ENCODE results near the gene WWC2. TPM values are rescaled to one million over a fixed set of nuclear protein-coding genes. Genes with fewer than 3 reads are reported as not detected.

Gene WWC2
- total RNA-seq, 1 experiment from 2014 or later = 27.7 TPM

DNA sequence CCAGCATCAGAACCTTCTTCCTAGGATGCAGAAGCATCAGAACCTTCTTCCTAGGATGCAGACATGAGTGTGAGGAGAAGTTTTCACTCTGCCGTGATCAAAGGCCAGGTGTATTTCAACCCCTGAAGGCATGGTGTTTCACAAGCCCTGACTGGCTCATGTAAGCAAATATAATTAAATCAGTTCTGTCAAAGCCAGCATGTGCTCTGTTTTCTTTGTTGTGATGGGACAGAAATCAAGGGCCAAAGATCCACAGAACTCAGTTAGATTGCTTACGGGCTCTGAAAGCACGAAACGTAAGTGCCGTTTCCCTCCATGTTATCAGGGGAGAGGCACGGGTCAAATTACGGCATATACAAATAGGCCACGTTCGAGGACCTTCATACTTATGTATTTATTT is 255.2 kb downstream of the WWC2 start:
- no peak for DNase-seq (ENCODE audit: low spot score)

DNA sequence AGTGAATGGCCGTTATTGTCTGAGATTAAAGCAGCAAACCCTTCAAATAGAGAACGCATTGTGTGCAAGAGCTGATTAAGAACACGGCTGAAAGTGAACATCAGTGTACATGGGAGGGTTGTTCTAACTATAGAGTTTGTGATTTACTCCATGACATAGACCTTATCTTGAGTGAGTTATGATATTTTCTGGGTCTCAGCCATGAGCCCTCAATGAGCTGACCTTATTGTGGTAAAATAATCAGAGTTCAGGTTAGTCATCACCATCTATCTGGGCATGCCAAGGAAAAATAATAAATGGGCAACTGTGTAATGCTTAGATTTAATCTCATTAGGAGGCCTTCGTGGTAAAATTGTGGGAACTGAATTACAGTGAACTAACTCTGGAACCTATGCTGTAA is 256.3 kb downstream of the WWC2 start:
- peak; percentile 93 for DNase-seq (ENCODE audit: low spot score)

GRCh38 chr4:183356173-183356830 is 257.2 kb downstream of the WWC2 start:
- no peak for DNase-seq (ENCODE audit: low spot score)

DNA sequence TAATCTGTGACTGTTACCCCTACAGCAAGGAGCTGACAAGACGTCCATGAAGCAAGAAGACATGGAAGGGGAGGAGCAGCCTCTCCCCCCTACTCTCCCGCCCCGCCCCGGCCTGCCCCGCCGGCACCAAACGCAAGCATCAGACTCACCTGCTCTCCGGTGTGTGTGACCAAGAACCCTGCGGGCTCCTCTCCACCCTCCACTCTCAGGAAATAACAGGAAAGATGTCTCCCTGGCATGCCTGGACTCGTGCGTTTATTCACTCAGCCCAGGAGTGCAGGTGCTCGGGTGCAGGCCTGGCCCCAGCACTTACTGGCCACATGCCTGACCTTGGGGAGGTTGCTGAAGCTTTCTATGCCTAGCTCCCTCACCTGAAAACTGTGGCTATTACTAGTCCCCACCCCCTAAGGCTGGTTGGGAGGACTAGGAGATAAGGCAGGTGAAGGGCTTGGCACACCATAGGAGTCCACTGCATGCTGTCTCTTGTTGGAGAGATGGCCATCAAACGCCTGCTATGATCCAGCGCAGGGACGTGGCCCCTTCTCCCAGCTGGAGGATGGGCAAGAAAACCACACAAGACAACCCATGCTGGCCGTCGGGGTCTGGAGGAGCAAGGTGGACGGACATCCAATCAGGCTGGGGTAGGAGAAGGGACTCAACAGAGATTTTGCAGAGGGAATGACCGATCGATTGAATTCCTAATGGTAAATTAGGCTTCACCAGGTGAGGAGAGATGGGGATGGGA is 258.0 kb downstream of the WWC2 start:
- no peak for DNase-seq (ENCODE audit: low spot score)

- no peak for DNase-seq (ENCODE audit: low spot score)
Observed at GRCh38 chr4:183358215-183358755, 259.2 kb downstream of the WWC2 start.

DNA sequence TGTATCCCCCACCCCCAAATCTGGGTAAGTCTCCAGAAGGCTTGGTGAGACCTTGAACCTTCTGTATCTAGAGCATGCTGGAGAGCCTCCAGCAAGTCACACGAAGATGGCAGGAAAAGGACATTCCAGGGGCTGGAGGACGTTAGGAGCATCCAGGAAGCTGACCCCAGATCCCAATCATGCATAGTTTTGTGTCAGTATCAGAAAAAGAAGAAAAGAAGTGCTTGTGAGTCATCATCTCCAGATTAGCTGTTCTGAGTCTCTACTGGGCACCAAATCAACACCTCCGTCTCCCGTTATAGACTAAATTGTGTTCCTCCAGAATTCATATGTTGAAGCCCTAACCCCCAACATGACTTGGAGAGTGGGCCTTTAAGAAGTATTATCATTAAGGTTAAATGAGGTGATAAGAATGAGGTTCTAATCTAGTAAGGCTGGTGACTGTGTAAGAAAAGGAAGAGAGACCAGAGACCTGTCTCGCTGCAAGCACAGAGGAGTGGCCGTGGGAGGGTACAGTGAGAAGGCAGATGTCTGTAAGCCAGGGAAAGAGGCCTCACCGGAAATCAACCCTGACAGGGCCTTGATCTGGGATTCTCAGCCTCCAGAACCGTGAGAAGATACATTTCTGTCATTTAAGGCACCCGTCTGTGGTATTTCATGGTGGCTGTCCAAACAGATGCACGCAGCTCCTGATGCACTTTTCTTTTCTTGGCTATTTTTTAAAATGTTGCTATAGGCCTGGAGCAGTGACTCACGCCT is 261.3 kb downstream of the WWC2 start:
- peak; percentile 74 for DNase-seq (ENCODE audit: low spot score)

DNA sequence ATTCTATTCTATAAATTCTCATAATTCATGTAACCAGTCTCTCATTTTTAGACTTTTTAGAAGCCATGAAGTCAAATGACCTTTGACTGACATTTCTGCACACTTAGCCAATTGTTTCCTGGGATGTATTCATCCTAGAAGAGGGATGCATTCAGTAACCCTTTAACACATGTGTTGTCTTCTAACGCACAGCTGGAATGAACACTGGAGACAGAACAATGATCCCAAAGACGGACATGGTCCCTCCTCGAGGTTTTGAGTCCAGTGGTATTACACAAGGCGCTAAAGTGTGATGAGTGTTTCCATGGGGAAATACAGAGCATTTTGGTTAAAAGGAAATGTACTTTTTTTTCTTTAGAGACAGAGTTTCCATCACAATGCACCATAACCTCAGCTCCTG is 263.0 kb downstream of the WWC2 start:
- DNase-seq (ENCODE audit: low spot score) = no peak

DNA sequence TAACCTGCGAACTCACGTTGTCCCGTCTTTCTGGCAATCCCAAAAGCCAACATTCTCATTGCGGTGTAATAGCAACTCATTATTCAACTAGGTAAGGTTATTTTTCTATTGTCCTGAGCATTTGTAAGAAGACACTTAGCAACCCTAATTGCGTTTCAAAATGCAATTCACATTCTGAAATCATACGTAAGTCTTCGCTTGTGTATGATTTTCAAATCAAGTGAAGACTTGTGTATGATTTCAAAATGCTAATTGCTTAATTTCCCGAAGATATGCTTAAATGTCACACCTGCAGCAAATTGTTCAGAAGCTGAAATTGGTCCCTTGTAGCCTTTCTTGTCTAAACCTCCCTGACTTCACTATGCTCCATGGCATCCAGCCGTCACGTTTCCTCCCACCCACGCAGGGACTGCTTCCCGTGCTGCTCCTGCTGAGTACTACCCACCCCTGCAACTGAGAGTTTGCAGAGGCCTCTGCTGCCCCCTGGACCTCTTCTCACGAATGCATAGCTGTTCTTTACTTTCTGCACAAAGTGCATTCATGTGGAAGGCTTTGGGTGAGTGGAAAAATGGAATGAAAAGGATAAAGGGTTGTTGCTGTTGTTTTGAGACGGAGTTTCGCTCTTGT is 264.0 kb downstream of the WWC2 start:
- no peak for DNase-seq (ENCODE audit: low spot score)

DNA sequence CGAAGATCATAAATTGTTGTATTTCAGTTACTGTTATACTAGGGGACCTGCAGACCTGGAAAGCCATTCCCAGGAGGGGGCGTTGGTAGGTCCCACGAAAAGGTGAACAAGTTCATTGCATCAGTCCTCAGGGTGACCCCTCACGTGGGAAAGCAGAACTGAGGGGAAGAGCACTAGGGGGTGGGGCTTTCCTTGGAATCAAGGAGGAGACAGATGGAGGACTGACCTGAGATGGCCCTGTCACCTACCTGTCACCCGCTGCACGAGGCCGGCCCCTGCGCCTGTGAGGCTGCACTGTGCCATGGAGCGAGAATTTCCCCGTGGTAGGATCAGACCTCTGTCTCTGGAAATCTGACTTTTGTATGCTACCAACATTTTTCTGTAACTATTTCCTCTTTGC is 265.0 kb downstream of the WWC2 start:
- no peak for DNase-seq (ENCODE audit: low spot score)

- no peak for DNase-seq (ENCODE audit: low spot score)
Observed at GRCh38 chr4:183366206-183366835, 267.3 kb downstream of the WWC2 start.

- no peak for DNase-seq (ENCODE audit: low spot score)
Observed at GRCh38 chr4:183369073-183369472, 270.0 kb downstream of the WWC2 start.

Other genes starting within 250 kb of the WWC2 start
- gene DCTD, start 181.9 kb upstream of the WWC2 start, total RNA-seq (2014; rRNA removed; shearing (Covaris generic)) = 98.5 and 113 TPM in 2 replicates
- gene CLDN22, start 221.0 kb downstream of the WWC2 start, total RNA-seq (2014; rRNA removed; shearing (Covaris generic)) = not detected in 2 replicates
- gene CLDN24, start 223.2 kb downstream of the WWC2 start, total RNA-seq (2014; rRNA removed; shearing (Covaris generic)) = not detected in 2 replicates

Data from A172 (cell line).